Astrocyte of the cerebellum (primary cell): ENCODE measurements around the gene TSPAN33.

Experiments used
- DNase-seq: peaks from one replicate; pipeline ENCODE4 v3.0.0-alpha.2; 2011; ENCODE audit warnings: low read depth
- H3K4me3 ChIP-seq: 2 replicates; pipeline ENCODE4 v1.5.1; 2011; ENCODE audit warnings: mild to moderate bottlenecking, low read depth, low read length, moderate library complexity
- in situ Hi-C: cut with HindIII; loops from 2 replicates; pipeline ENCODE4 v1.10.0; 2017; ENCODE audit warnings: low sequenced_read_pairs
- TF ChIP-seq, protein P1 (sequence below): IDR thresholded peaks from 2 replicates; pipeline ENCODE4 v1.5.1; 2012; ENCODE audit warnings: low read length, low read depth, moderate library complexity, mild to moderate bottlenecking; ENCODE audit errors: missing control alignments

TSPAN33 gene

GRCh38 chr7:129134356-129134987 is 10.0 kb upstream of the TSPAN33 start:
- no peak overlapping the region for H3K4me3 ChIP-seq
- TF ChIP-seq, protein P1, sequence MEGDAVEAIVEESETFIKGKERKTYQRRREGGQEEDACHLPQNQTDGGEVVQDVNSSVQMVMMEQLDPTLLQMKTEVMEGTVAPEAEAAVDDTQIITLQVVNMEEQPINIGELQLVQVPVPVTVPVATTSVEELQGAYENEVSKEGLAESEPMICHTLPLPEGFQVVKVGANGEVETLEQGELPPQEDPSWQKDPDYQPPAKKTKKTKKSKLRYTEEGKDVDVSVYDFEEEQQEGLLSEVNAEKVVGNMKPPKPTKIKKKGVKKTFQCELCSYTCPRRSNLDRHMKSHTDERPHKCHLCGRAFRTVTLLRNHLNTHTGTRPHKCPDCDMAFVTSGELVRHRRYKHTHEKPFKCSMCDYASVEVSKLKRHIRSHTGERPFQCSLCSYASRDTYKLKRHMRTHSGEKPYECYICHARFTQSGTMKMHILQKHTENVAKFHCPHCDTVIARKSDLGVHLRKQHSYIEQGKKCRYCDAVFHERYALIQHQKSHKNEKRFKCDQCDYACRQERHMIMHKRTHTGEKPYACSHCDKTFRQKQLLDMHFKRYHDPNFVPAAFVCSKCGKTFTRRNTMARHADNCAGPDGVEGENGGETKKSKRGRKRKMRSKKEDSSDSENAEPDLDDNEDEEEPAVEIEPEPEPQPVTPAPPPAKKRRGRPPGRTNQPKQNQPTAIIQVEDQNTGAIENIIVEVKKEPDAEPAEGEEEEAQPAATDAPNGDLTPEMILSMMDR: no peak
- in situ Hi-C loops: no loop called here
- DNase-seq: no peak

GRCh38 chr7:129136887-129137642 is 7.4 kb upstream of the TSPAN33 start:
- H3K4me3 ChIP-seq: no peak overlapping the region
- DNase-seq: no peak
- TF ChIP-seq, protein P1: no peak
- in situ Hi-C loops: no loop called here

DNA sequence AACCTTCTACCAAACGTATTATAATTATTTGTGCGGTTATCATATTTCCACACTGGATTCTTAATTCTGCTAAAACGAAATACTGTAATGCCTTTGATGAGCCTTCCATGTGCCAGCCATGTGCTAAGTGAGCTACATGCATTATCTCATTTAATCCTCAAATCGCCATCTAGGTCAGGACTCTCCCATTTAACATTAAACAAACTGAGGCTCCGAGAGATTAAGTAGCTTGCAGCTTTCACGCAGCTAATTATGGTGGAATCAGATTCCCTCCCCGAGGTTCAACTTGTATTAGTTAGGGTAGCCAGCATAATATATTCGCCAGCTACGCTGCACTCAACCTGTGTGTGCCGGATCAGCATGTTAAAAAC is 798 bp upstream of the TSPAN33 start:
- H3K4me3 ChIP-seq: no peak overlapping the region
- in situ Hi-C loops: no loop called here
- TF ChIP-seq, protein P1: no peak
- no peak for DNase-seq

DNA sequence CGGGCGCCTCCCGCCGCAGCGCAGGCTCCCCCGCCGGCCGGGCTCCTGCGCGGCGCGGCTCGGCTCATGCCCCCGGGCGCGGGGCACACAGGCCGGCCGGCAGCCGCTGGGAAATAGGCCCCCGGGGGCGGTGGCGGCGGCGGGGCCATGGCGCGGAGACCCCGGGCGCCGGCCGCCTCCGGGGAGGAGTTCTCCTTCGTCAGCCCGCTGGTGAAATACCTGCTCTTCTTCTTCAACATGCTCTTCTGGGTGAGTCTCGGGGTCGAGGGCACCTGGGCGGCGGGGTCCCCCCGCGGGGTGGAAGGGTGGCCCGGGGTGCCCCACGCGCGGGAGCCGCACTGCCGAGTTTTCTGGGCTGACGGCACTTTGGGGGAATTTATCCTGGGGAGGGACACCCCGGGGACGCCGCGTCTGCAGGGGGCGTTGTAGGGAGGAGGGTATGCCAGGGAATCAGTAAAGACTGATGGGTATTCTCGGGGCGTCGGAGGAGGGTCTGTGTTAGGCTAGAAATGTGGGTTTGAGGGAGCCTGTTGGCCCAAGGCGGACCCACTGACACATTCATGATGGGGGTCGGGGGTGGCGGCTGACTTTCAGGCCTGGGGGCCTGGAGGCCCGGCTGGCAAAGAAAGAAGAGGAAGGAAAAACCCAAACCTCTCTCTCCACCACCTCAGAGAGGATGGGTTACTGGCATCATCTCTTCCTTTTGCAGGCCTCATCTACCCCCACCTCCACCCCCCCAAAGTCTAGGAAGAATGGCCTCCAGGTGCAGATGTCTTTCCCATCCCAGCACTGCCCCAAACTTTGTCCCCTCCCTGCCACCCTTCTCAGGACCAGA is 544 bp downstream of the TSPAN33 start:
- no peak for DNase-seq
- in situ Hi-C loops: no loop called here
- TF ChIP-seq, protein P1: peak; percentile 33
- peak overlapping the region; percentile 39 for H3K4me3 ChIP-seq

- H3K4me3 ChIP-seq: no peak overlapping the region
- DNase-seq: no peak
- TF ChIP-seq, protein P1: no peak
- in situ Hi-C loops: no loop called here
These were observed 1.9 kb downstream of the TSPAN33 start for GRCh38 chr7:129146237-129146979.

GRCh38 chr7:129147731-129148130 is 3.2 kb downstream of the TSPAN33 start:
- no peak for DNase-seq
- H3K4me3 ChIP-seq: no peak overlapping the region
- in situ Hi-C loops: no loop called here
- TF ChIP-seq, protein P1: no peak
